ENCODE measurements around the gene SCGB3A1.

The SCGB3A1 gene, protein sequence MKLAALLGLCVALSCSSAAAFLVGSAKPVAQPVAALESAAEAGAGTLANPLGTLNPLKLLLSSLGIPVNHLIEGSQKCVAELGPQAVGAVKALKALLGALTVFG

GRCh38 chr5:180591311-180591887 lies at the start of gene SCGB3A1:
SCGB3A1 (minus strand) TSS chr5:180591499; CDS start chr5:180591462, 37 bp downstream.
- no peak for DNase-seq (ENCODE audit: low read depth, low spot score)

- no peak for DNase-seq (ENCODE audit: low read depth, low spot score)
These were observed 49.2 kb upstream of the SCGB3A1 start for GRCh38 chr5:180640611-180640860.

DNA sequence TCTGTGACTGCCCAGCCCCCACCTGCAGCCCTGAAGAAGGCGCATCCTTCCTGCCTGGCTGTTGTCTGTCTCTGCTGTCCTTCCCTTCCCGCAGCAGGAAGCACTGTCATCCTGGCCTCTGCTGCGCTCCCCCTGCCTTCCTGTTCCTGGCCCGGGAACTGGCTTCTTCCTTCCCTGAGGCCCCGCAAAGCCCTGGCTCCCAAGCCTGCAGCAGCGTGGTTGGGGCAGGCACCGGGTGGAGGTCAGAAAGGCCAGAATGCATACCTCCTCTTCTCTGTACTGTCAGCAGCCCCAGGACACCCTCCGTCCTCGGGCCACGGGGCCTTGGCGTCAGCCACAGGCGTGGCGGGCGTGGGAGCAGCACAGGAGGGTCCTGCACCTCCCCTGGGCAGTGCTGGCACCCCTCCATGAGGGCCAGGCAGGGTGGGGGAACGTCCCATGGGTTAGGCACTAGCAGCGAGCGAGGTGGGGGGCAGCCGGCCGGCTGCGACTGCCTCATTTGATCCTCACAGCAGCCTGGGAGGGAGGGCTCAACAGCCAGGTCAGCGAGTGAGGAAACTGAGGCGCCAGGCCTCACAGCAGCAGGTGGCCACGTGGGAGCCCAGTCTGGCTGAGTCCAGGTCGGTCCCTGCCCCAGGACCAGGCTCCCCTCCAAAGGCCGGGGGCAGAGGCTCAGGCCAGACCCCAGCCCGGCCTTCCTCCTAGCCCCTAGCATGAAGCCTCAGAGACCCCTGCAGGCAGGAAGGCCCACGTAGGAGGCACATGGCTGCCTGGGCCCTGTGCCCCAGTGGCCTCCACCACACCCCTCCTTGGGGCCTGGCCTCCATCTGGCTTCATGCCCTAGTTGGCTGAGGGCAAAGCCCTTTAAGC lies 48.7 kb upstream of the SCGB3A1 start:
- DNase-seq (ENCODE audit: low read depth, low spot score): no peak

GRCh38 chr5:180639287-180639686 lies 48.0 kb upstream of the SCGB3A1 start:
- no peak for DNase-seq (ENCODE audit: low read depth, low spot score)

- DNase-seq (ENCODE audit: low read depth, low spot score): no peak
These were observed 46.8 kb upstream of the SCGB3A1 start for GRCh38 chr5:180637962-180638680.

GRCh38 chr5:180636403-180637075 lies 45.2 kb upstream of the SCGB3A1 start:
- DNase-seq (ENCODE audit: low read depth, low spot score): no peak

DNA sequence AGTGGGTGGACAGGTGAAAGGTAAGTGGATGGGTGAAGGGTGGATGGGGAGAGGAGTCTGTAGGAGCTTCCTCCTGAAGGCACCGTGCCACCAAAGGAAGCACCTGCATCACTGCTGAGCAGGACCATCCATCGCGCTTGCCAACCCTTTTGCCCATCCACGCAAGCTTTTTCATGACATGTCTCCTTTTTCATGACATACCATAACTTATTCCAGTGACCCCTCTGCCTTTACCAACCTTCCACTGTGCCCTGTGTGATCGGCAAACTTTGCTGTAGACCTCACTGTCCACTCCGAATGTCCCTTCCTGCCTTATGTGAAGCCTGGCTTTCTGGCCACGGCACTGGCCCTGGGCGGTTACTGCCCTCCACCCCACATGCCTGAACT lies 44.7 kb upstream of the SCGB3A1 start:
- DNase-seq (ENCODE audit: low read depth, low spot score): no peak

DNA sequence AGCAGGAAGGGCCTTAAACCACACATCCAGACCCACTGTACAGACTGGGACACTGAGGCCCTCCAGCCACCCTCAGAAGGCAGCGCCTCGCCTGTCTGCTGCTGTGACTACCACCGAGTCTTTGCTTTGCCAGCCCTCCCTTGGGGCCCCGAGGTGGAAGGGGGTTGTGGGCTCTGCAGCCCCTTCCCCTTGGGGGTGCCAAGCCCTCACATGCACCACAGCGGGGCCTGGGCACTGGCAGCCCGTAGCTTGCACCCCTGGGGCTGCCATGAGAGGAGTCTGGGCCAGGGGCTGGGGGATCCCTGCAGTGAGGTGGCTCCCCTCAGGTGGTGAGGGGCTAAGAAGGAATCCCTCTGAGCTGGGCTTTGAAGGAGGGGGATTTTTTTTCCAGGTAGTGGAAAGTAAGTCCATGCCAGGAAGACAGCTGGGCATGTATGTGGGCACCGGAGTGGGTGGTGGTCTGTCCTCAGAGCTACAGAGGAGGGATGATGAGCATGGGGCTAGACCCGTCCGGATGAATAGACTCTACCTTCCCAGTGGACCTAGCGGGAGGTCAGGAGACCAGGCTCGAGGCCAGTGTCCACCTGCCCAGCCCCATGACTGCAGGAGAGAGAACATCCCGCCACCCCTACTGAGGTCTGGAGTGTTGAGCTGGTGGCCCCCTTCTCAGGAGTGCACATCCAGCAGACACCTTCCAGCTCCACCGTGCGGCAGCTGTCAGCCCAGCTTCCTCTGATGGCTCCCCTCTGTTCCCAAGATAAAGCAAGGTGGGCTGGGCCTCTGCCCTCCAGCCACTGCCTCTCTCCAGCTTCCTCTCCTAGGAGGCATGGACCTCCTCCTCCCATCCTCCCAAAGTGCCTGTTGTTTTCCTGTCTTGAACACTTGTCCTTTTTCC lies 42.2 kb upstream of the SCGB3A1 start:
- no peak for DNase-seq (ENCODE audit: low read depth, low spot score)

DNA sequence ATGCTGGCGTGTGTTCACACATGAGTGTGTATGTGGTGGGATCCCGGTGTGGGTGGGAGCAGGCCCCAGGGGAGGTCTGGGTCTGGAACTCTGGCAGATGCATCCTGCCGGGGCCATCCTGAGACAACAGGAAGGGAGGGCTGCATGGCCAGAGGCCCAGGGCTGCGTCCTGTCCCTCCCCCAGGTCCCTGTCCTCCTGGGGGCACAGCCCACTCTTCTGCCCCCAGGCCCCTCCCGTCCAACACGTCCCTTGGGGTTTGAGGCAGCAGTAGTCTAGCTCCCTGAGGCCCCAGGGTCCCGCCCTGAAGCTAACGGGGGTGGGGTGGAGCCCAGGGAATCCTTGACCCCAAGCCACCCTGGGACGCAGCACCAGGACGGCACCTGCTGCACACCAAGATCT lies 41.5 kb upstream of the SCGB3A1 start:
- DNase-seq (ENCODE audit: low read depth, low spot score): no peak

GRCh38 chr5:180631549-180632383 lies 40.5 kb upstream of the SCGB3A1 start:
- DNase-seq (ENCODE audit: low read depth, low spot score): no peak

- no peak for DNase-seq (ENCODE audit: low read depth, low spot score)
These were observed 39.1 kb upstream of the SCGB3A1 start for GRCh38 chr5:180630426-180630825.

- DNase-seq (ENCODE audit: low read depth, low spot score): no peak
These were observed 38.6 kb upstream of the SCGB3A1 start for GRCh38 chr5:180629831-180630382.

GRCh38 chr5:180628827-180629750 lies 37.8 kb upstream of the SCGB3A1 start:
- DNase-seq (ENCODE audit: low read depth, low spot score): no peak

GRCh38 chr5:180628211-180628610 lies 36.9 kb upstream of the SCGB3A1 start:
- DNase-seq (ENCODE audit: low read depth, low spot score): no peak

- DNase-seq (ENCODE audit: low read depth, low spot score): no peak
These were observed 36.3 kb upstream of the SCGB3A1 start for GRCh38 chr5:180627386-180628120.

DNA sequence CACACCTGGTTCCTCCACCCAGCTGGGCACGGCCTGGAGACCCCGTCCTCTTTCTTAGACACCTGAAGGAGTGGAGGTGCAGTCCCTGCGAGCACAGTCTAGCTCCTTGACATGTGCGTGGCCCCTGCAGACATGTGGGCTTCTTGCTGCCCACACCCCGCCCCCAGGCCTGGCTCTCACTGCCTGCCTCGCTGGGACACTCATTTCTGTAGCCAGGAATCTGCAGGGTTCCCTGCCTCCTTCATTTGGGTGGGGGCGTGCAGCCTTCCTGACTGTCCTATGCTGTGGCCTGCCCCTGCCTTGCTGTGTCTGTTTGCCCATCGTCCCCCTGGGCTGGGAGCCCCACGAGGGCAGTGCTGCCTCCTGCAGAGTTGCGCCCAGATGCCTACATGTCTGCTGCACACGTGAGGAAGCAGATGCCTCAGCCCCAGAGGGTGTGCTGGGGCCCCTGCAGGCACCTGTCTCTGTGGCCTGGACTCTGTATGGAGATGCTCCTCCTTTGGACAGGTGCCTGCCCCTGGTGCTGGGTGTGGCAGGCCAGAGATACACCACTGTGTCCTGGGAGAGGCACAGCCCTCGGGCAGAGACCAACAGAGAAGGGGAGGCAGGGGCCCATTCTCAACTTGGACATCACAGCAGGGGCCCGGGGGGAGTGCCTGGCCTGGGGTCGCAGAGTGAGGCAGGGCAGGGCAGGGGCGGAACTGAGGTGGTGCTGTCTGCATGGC lies 35.5 kb upstream of the SCGB3A1 start:
- DNase-seq (ENCODE audit: low read depth, low spot score): no peak

Data from brain pericyte (primary cell).